Measurements from ENCODE around the gene MYBPHL. TPM values are rescaled to one million over a fixed set of nuclear protein-coding genes. Genes with fewer than 3 reads are reported as not detected.

Gene MYBPHL
- total RNA-seq, 3 donors from 2014 or later (not counting 1 experiment from before 2014, with no cell fraction given): not detected

DNA sequence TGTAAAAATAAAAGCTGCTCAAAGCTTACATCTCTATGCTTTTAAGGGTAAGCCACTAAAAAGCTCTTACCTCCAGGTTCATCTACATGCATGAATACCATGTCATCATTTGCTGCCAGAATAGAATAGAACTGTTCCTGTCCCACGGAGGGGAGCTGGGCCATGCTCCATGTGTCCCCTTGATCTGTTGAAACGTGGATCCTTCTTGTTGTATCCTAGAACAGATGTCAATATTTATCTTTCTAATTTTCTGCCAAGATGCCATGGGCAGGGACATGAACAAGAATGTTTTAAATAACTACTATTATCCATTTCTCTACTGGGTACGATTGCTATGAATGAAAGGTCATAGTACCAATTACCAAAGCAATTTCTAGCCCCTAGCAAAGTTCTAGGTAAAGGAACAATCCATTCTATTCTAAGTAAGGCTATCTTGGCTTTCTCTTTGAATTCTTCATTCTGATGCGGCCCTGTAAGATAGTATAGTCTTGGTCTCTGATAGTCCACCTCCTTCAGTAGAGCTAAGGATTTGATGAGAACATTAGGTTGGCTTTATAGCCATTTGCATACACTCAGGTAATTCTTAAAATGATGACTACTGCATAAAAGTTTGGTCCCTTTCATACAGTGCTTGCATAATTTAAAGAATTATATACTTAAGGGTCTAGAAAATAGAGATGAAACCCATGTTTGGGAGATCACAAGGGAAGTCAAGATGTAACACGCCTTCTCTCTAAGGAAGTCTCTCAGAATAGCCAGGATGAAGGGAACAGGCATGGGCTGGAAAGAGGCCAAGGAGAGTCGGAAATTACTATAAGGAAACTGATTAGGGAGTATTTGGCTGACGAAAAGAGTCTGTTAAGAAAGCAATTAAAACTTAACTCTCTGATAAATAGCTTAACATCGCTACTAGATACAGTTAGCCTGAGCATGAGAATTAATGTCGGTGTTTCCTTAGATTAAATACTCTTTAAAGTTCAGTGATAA, 35.4 kb upstream of the MYBPHL start:
- no peaks in the 10 kb centered on the region for H3K27me3 Mint-ChIP-seq (ENCODE audit: low read depth in 2 of 2)
- WGBS (ENCODE audit: insufficient coverage): 84% methylated on average over 4 of the region's 9 CpGs
- Histone ChIP-seq H3K27me3 (ENCODE audit: control insufficient read depth, insufficient read depth, low read length) (no peaks in the 10 kb centered on the region), H3K36me3 (ENCODE audit: control insufficient read depth, insufficient read depth, low read length) (no peaks in the 10 kb centered on the region), H3K4me1 (ENCODE audit: control insufficient read depth, insufficient read depth, low read length) (no peaks in the 10 kb centered on the region), H3K27ac (ENCODE audit: low read length) (no peak overlapping the region), H3K9me3 (ENCODE audit: control insufficient read depth, insufficient read depth, low read length) (no peaks in the 10 kb centered on the region), H3K4me3 (ENCODE audit: low read length) (no peak overlapping the region)
- no peaks in the 10 kb centered on the region for H3K9me3 Mint-ChIP-seq
- H3K4me1 Mint-ChIP-seq: no peaks in the 10 kb centered on the region
- ATAC-seq: no peak
- intact Hi-C loops (cut with micrococcal nuclease): no loop called here
- H3K4me3 Mint-ChIP-seq: no peak overlapping the region
- no peak for DNase-seq
- H3K36me3 Mint-ChIP-seq: no peaks in the 10 kb centered on the region
- H3K27ac Mint-ChIP-seq: no peak overlapping the region
- TF ChIP-seq, protein P1, sequence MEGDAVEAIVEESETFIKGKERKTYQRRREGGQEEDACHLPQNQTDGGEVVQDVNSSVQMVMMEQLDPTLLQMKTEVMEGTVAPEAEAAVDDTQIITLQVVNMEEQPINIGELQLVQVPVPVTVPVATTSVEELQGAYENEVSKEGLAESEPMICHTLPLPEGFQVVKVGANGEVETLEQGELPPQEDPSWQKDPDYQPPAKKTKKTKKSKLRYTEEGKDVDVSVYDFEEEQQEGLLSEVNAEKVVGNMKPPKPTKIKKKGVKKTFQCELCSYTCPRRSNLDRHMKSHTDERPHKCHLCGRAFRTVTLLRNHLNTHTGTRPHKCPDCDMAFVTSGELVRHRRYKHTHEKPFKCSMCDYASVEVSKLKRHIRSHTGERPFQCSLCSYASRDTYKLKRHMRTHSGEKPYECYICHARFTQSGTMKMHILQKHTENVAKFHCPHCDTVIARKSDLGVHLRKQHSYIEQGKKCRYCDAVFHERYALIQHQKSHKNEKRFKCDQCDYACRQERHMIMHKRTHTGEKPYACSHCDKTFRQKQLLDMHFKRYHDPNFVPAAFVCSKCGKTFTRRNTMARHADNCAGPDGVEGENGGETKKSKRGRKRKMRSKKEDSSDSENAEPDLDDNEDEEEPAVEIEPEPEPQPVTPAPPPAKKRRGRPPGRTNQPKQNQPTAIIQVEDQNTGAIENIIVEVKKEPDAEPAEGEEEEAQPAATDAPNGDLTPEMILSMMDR (IDR thresholded peaks at IDR 0.05): no peak

DNA sequence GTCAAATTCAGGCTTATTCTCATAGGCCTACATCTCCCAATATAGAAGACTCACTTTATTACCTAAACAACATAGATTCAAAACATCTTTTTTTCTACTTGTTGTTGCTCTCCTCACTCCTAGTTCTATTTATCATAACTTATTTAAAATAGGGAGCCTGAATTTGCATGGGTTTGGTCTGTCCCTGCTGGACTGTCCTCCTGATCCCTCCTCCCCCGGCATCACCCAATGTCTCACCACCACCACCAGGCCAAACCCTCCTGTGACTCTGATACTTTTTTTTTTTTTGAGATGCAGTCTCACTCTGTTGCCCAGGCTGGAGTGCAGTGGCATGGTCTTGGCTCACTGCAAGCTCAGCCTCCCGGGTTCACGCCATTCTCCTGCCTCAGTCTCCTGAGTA, 31.8 kb upstream of the MYBPHL start:
- intact Hi-C loops (cut with micrococcal nuclease): no loop called here
- ATAC-seq (no peak), DNase-seq (no peak)
- no peaks in the 10 kb centered on the region for H3K9me3 Mint-ChIP-seq
- Histone ChIP-seq H3K4me1 (ENCODE audit: control insufficient read depth, insufficient read depth, low read length) (no peaks in the 10 kb centered on the region), H3K4me3 (ENCODE audit: low read length) (no peak overlapping the region), H3K27ac (ENCODE audit: low read length) (no peak overlapping the region), H3K36me3 (ENCODE audit: control insufficient read depth, insufficient read depth, low read length) (no peaks in the 10 kb centered on the region), H3K27me3 (ENCODE audit: control insufficient read depth, insufficient read depth, low read length) (no peaks in the 10 kb centered on the region), H3K9me3 (ENCODE audit: control insufficient read depth, insufficient read depth, low read length) (no peaks in the 10 kb centered on the region)
- H3K27ac Mint-ChIP-seq: no peak overlapping the region
- H3K36me3 Mint-ChIP-seq: no peaks in the 10 kb centered on the region
- no peaks in the 10 kb centered on the region for H3K4me1 Mint-ChIP-seq
- 93% methylated on average over 3 of the region's 3 CpGs for WGBS (ENCODE audit: insufficient coverage)
- no peak overlapping the region for H3K4me3 Mint-ChIP-seq
- TF ChIP-seq, protein P1 (IDR thresholded peaks at IDR 0.05): no peak
- H3K27me3 Mint-ChIP-seq (ENCODE audit: low read depth in 2 of 2): no peaks in the 10 kb centered on the region

DNA sequence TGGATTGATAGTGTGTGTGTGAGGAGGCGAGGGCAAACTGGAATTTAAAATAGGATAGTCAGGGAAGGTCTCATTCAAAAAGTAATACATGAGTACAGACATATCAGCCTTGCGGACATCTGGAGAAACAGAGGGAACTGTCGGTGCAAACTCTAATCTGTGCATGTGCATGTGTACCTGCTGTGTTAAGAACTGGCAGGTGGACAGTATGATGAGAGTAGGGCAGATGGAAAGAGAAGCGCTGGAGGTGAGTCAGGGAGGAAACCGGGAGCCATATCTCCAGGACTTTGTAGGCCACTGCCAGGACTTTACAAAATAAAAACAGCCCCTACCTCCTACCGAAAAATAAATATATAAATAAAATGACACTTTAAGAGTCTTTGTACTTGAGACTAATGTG, 31.3 kb upstream of the MYBPHL start:
- Mint-ChIP-seq H3K4me1 (no peaks in the 10 kb centered on the region), H3K9me3 (no peaks in the 10 kb centered on the region), H3K4me3 (no peak overlapping the region), H3K27me3 (ENCODE audit: low read depth in 2 of 2) (no peaks in the 10 kb centered on the region), H3K36me3 (no peaks in the 10 kb centered on the region), H3K27ac (no peak overlapping the region)
- no peaks in the 10 kb centered on the region for H3K9me3 ChIP-seq (ENCODE audit: control insufficient read depth, insufficient read depth, low read length)
- no peak overlapping the region for H3K27ac ChIP-seq (ENCODE audit: low read length)
- no peaks in the 10 kb centered on the region for H3K27me3 ChIP-seq (ENCODE audit: control insufficient read depth, insufficient read depth, low read length)
- intact Hi-C loops (cut with micrococcal nuclease): no loop called here
- WGBS (ENCODE audit: insufficient coverage): 91% methylated on average over 3 of the region's 6 CpGs
- no peak for ATAC-seq
- TF ChIP-seq, protein P1 (IDR thresholded peaks at IDR 0.05): no peak
- H3K36me3 ChIP-seq (ENCODE audit: control insufficient read depth, insufficient read depth, low read length): no peaks in the 10 kb centered on the region
- H3K4me3 ChIP-seq (ENCODE audit: low read length): no peak overlapping the region
- no peak for DNase-seq
- H3K4me1 ChIP-seq (ENCODE audit: control insufficient read depth, insufficient read depth, low read length): no peaks in the 10 kb centered on the region
